ENCODE results near the gene SLC37A1. TPM values are rescaled to one million over a fixed set of nuclear protein-coding genes. Genes with fewer than 3 reads are reported as not detected.
A peak's percentile ranks its signal among the peaks of the same experiment; 100 is the strongest.
"Not testable (repeated sequence)": the region's sequence is repeated elsewhere in the genome, so short reads cannot be mapped to it uniquely, and the experiment has no call there.

The SLC37A1 gene
- total and polyA plus RNA-seq, 2 of the 13 experiments (the other 11 are each of a cell fraction or from before 2014, with no cell fraction given) = 0.22 to 0.40 TPM

DNA sequence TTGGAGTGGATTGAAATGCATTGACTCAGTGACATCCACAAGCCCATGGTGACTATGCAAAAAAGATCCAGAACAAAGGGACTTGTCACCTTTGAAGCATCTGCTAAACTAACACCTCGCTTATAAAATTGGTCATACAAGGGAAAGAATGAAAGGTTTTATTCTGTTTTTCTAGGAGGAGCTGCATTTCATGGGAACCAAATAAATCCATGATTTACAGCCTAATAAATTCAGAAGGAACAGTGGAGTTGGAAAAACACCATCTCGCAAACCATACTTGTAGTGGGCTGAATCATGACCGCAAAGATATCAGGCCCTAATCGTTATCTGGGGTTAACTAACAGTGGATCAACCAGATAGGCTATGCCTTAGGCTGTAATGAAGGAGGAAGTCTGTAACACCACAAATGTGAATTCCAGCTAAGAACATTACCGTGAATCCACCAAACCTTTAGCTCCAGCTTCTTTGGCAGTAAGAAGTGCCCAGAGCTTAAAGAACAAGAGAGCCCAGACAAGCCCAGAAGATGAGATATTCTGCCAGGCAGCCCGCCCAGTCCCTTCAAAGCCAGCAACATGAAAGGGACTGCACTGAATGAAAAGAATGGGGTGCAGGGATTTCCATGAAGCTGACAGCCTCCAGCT is 45.0 kb upstream of the SLC37A1 start:
- Histone ChIP-seq H2AFZ (ENCODE audit: low read length) (no peak overlapping the region), H3K4me1 (ENCODE audit: insufficient read depth, low read length) (peaks cover 19% of the 10 kb centered on the region), H3K27me3 (ENCODE audit: control insufficient read depth in 1 of 2, insufficient read depth in 2 of 2, low read length in 2 of 2) (no peaks in the 10 kb centered on the region), H3K9ac (ENCODE audit: insufficient read depth, low read depth, low read length) (no peak overlapping the region), H3K27ac (ENCODE audit: extremely low read length, insufficient read depth, low read length) (no peak overlapping the region), H4K20me1 (ENCODE audit: insufficient read depth, low read length) (no peaks in the 10 kb centered on the region), H3K9me3 (ENCODE audit: low read length) (no peaks in the 10 kb centered on the region), H3K4me2 (ENCODE audit: low read depth, low read length) (no peak overlapping the region), H3K4me3 (replicated peaks in 1 of 3; ENCODE audit: insufficient read depth in 1 of 3, low read depth in 2 of 3, low read length in 3 of 3) (no peak overlapping the region), H3K36me3 (replicated peaks in 1 of 2; ENCODE audit: control insufficient read depth in 1 of 2, insufficient read depth in 2 of 2, low read length in 2 of 2) (no peaks in the 10 kb centered on the region), H3K79me2 (ENCODE audit: insufficient read depth, low read length) (no peaks in the 10 kb centered on the region)
- BruUV-seq (replicated peaks) = no TSS peak
- DNase-seq (ENCODE audit: low spot score) (no peak), ATAC-seq (no peak), FAIRE-seq (no peak)
- intact Hi-C loops (cut with micrococcal nuclease; ENCODE audit: unreplicated experiment) = no loop called here
- TF ChIP-seq POLR2AphosphoS5 (IDR thresholded peaks at IDR 0.05; ENCODE audit: low read depth, low read length) = no peak
- ChIA-PET POLR2A (no interaction called here), CTCF (ENCODE audit: low intra/inter-chr PET ratio, low total read pairs) (no interaction called here)
- in situ Hi-C loops (cut with HindIII; ENCODE audit: extremely low pct_ligation_motif_present, low pct_unique_long_range_greater_than_20kb) = no loop called here
- WGBS (ENCODE audit: low lambda C conversion rate) = 41% methylated on average over 6 of the region's 6 CpGs

GRCh38 chr21:42469272-42469671 is 44.4 kb upstream of the SLC37A1 start:
- H3K27me3 ChIP-seq (ENCODE audit: control insufficient read depth in 1 of 2, insufficient read depth in 2 of 2, low read length in 2 of 2) = no peaks in the 10 kb centered on the region
- in situ Hi-C loops (cut with HindIII; ENCODE audit: extremely low pct_ligation_motif_present, low pct_unique_long_range_greater_than_20kb) = no loop called here
- ChIA-PET CTCF (ENCODE audit: low intra/inter-chr PET ratio, low total read pairs) (no interaction called here), POLR2A (no interaction called here)
- WGBS (ENCODE audit: low lambda C conversion rate) = 0% methylated on average over 2 of the region's 2 CpGs
- H3K79me2 ChIP-seq (ENCODE audit: insufficient read depth, low read length) = no peaks in the 10 kb centered on the region
- no peak overlapping the region for H3K4me2 ChIP-seq (ENCODE audit: low read depth, low read length)
- FAIRE-seq (no peak), ATAC-seq (peak; percentile 47; the same call in 2 of the 3 replicates), DNase-seq (ENCODE audit: low spot score) (peak; percentile 16)
- no peaks in the 10 kb centered on the region for H3K36me3 ChIP-seq (replicated peaks in 1 of 2; ENCODE audit: control insufficient read depth in 1 of 2, insufficient read depth in 2 of 2, low read length in 2 of 2)
- H3K9me3 ChIP-seq (ENCODE audit: low read length) = no peaks in the 10 kb centered on the region
- H3K9ac ChIP-seq (ENCODE audit: insufficient read depth, low read depth, low read length) = no peak overlapping the region
- no peak overlapping the region for H3K27ac ChIP-seq (ENCODE audit: extremely low read length, insufficient read depth, low read length)
- peaks cover 25% of the 10 kb centered on the region for H3K4me1 ChIP-seq (ENCODE audit: insufficient read depth, low read length)
- H4K20me1 ChIP-seq (ENCODE audit: insufficient read depth, low read length) = no peaks in the 10 kb centered on the region
- no peak overlapping the region for H3K4me3 ChIP-seq (replicated peaks in 1 of 3; ENCODE audit: insufficient read depth in 1 of 3, low read depth in 2 of 3, low read length in 3 of 3)
- no peak for TF ChIP-seq SPEN (CRISPR knock-in tag; IDR thresholded peaks at IDR 0.05; ENCODE audit: low read depth)
- peak; percentile 10; the same call in 1 of the 2 replicates for TF ChIP-seq ZNF644 (CRISPR knock-in tag; IDR thresholded peaks at IDR 0.05; ENCODE audit: low read depth)
- no peak for TF ChIP-seq SUZ12 (IDR thresholded peaks at IDR 0.05; ENCODE audit: low read depth, low read length)
- TF ChIP-seq KLF12 (CRISPR knock-in tag; IDR thresholded peaks at IDR 0.05; ENCODE audit: borderline replicate concordance) = no peak
- TF ChIP-seq HNF4A (CRISPR knock-in tag; IDR thresholded peaks at IDR 0.05) = peak; percentile 30; the same call in 1 of the 2 replicates
- TF ChIP-seq GPN1 (CRISPR knock-in tag; IDR thresholded peaks at IDR 0.05; ENCODE audit: borderline replicate concordance) = no peak
- no peak for TF ChIP-seq ZNF337 (CRISPR knock-in tag; IDR thresholded peaks at IDR 0.05; ENCODE audit: borderline replicate concordance, low read depth)
- TF ChIP-seq ZKSCAN8 (CRISPR knock-in tag; IDR thresholded peaks at IDR 0.05; ENCODE audit: borderline replicate concordance) = no peak
- TF ChIP-seq ZXDC (CRISPR knock-in tag; IDR thresholded peaks at IDR 0.05) = no peak
- TF ChIP-seq PAX8 (CRISPR knock-in tag; IDR thresholded peaks at IDR 0.05; ENCODE audit: borderline replicate concordance) = no peak
- intact Hi-C loops (cut with micrococcal nuclease; ENCODE audit: unreplicated experiment) = no loop called here
- BruUV-seq (replicated peaks) = no TSS peak
- no peak overlapping the region for H2AFZ ChIP-seq (ENCODE audit: low read length)

GRCh38 chr21:42469726-42470125 is 43.9 kb upstream of the SLC37A1 start:
- H3K79me2 ChIP-seq (ENCODE audit: insufficient read depth, low read length); CTCF ChIA-PET (ENCODE audit: low intra/inter-chr PET ratio, low total read pairs); H3K27ac ChIP-seq (ENCODE audit: extremely low read length, insufficient read depth, low read length); POLR2A ChIA-PET; H3K9ac ChIP-seq (ENCODE audit: insufficient read depth, low read depth, low read length); H3K4me3 ChIP-seq (replicated peaks in 1 of 3; ENCODE audit: insufficient read depth in 1 of 3, low read depth in 2 of 3, low read length in 3 of 3); H3K36me3 ChIP-seq (replicated peaks in 1 of 2; ENCODE audit: control insufficient read depth in 1 of 2, insufficient read depth in 2 of 2, low read length in 2 of 2); FAIRE-seq; intact Hi-C loops (cut with micrococcal nuclease; ENCODE audit: unreplicated experiment); H4K20me1 ChIP-seq (ENCODE audit: insufficient read depth, low read length); H3K4me2 ChIP-seq (ENCODE audit: low read depth, low read length); H3K9me3 ChIP-seq (ENCODE audit: low read length); in situ Hi-C loops (cut with HindIII; ENCODE audit: extremely low pct_ligation_motif_present, low pct_unique_long_range_greater_than_20kb); DNase-seq (ENCODE audit: low spot score); H3K27me3 ChIP-seq (ENCODE audit: control insufficient read depth in 1 of 2, insufficient read depth in 2 of 2, low read length in 2 of 2); BruUV-seq (replicated peaks); ATAC-seq; H2AFZ ChIP-seq (ENCODE audit: low read length): not testable (repeated sequence)
- H3K4me1 ChIP-seq (ENCODE audit: insufficient read depth, low read length) = peaks cover 30% of the 10 kb centered on the region
- WGBS (ENCODE audit: low lambda C conversion rate) = 92% methylated on average over 4 of the region's 4 CpGs

All from HepG2 (cell line).